Neutrophil (primary cell): ENCODE measurements around the gene THAP3.
A peak's percentile ranks its signal among the peaks of the same experiment; 100 is the strongest.

Experiments
- H3K27ac ChIP-seq: fragments of 200-600 bp; sonication (generic); 2 replicates; pipeline ENCODE4 v1.5.1; 2016; ENCODE audit warnings: mild to moderate bottlenecking, moderate library complexity
- H3K27me3 ChIP-seq: fragments of 200-600 bp; sonication (generic); 2 replicates; pipeline ENCODE4 v1.6.0; 2016; ENCODE audit warnings: mild to moderate bottlenecking
- H3K36me3 ChIP-seq: fragments of 200-600 bp; sonication (generic); 2 replicates; pipeline ENCODE4 v1.5.1; 2017
- H3K4me1 ChIP-seq, 2 experiments: fragments of 200-600 bp in 1 of 2; sonication (generic) in 1 of 2; 1 replicate in 1 of 2; 2 replicates in 1 of 2; pipeline versions ENCODE4 v1.5.1 to v1.6.1; 2013 to 2016; ENCODE audit warnings: low read depth in 1 of 2, low read length in 1 of 2, mild to moderate bottlenecking in 1 of 2, moderate library complexity in 1 of 2; ENCODE audit not compliant: control insufficient read depth in 1 of 2, insufficient read depth in 1 of 2
- H3K4me3 ChIP-seq, 2 experiments: fragments of 200-600 bp in 1 of 2; sonication (generic) in 1 of 2; 1 replicate in 1 of 2; 2 replicates in 1 of 2; pipeline ENCODE4 v1.5.1; 2013 to 2016; ENCODE audit warnings: low read depth in 1 of 2, low read length in 1 of 2, mild to moderate bottlenecking in 1 of 2, moderate library complexity in 1 of 2
- H3K9me3 ChIP-seq: fragments of 200-600 bp; sonication (generic); 2 replicates; pipeline ENCODE4 v1.5.1; 2016
- CTCF ChIP-seq: fragments of 200-600 bp; sonication (generic); IDR thresholded peaks from 2 replicates; pipeline ENCODE4 v1.5.1; 2016; ENCODE audit warnings: antibody characterized with exemption

Gene THAP3

GRCh38 chr1:6601923-6602668 lies 22.6 kb upstream of the THAP3 start:
- H3K4me1 ChIP-seq = peaks cover 34 to 56% of the 10 kb centered on the region in 2 experiments
- peak overlapping the region; percentile 98 to 100 for H3K4me3 ChIP-seq
- TF ChIP-seq CTCF = no peak
- H3K9me3 ChIP-seq = no peaks in the 10 kb centered on the region
- no peaks in the 10 kb centered on the region for H3K27me3 ChIP-seq
- H3K36me3 ChIP-seq = peaks cover 21% of the 10 kb centered on the region
- peak overlapping the region; percentile 94 for H3K27ac ChIP-seq

GRCh38 chr1:6602669-6603237 lies 21.9 kb upstream of the THAP3 start, which contains the start of gene KLHL21:
Gene KLHL21 (minus strand): TSS chr1:6602869. CDS start chr1:6602817, 52 bp downstream.
- no peaks in the 10 kb centered on the region for H3K9me3 ChIP-seq
- peak within 1 kb of the TSS; percentile 94 for H3K27ac ChIP-seq
- no peaks in the 10 kb centered on the region for H3K27me3 ChIP-seq
- H3K4me1 ChIP-seq = peaks cover 28 to 50% of the 10 kb centered on the region in 2 experiments
- H3K36me3 ChIP-seq = peaks cover 15% of the 10 kb centered on the region
- peak within 1 kb of the TSS; percentile 98 to 100 for H3K4me3 ChIP-seq
- peak; percentile 29 for TF ChIP-seq CTCF

GRCh38 chr1:6603238-6603914 lies 21.3 kb upstream of the THAP3 start:
- H3K4me1 ChIP-seq = peaks cover 21 to 44% of the 10 kb centered on the region in 2 experiments
- peaks cover 9% of the 10 kb centered on the region for H3K36me3 ChIP-seq
- TF ChIP-seq CTCF = no peak
- no peaks in the 10 kb centered on the region for H3K9me3 ChIP-seq
- peak overlapping the region; percentile 94 for H3K27ac ChIP-seq
- H3K4me3 ChIP-seq = peak overlapping the region; percentile 98 to 100
- H3K27me3 ChIP-seq = no peaks in the 10 kb centered on the region

- TF ChIP-seq CTCF = no peak
- peak overlapping the region; percentile 94 for H3K27ac ChIP-seq
- H3K4me1 ChIP-seq = peaks cover 16 to 38% of the 10 kb centered on the region in 2 experiments
- H3K4me3 ChIP-seq = peak overlapping the region; percentile 98 to 100
- H3K9me3 ChIP-seq = no peaks in the 10 kb centered on the region
- H3K27me3 ChIP-seq = no peaks in the 10 kb centered on the region
- H3K36me3 ChIP-seq = peaks cover 2% of the 10 kb centered on the region
Observed at GRCh38 chr1:6603915-6604558, 20.6 kb upstream of the THAP3 start.

- H3K27me3 ChIP-seq = peaks cover 21% of the 10 kb centered on the region
- peaks cover 17 to 22% of the 10 kb centered on the region in 2 experiments for H3K4me1 ChIP-seq
- H3K36me3 ChIP-seq = no peaks in the 10 kb centered on the region
- no peak for TF ChIP-seq CTCF
- H3K27ac ChIP-seq = peak overlapping the region; percentile 94
- no peaks in the 10 kb centered on the region for H3K9me3 ChIP-seq
- peak overlapping the region; percentile 78 to 97 for H3K4me3 ChIP-seq
Observed at GRCh38 chr1:6612641-6613360, 11.9 kb upstream of the THAP3 start.
